Measurements from ENCODE around the gene E4F1. TPM values are rescaled to one million over a fixed set of nuclear protein-coding genes. Genes with fewer than 3 reads are reported as not detected.
"Not testable (repeated sequence)": the region's sequence is repeated elsewhere in the genome, so short reads cannot be mapped to it uniquely, and the experiment has no call there.

The E4F1 gene
- total RNA-seq, 6 experiments from 2014 or later, result 8.9 to 11.3 (median 10.4) TPM

DNA sequence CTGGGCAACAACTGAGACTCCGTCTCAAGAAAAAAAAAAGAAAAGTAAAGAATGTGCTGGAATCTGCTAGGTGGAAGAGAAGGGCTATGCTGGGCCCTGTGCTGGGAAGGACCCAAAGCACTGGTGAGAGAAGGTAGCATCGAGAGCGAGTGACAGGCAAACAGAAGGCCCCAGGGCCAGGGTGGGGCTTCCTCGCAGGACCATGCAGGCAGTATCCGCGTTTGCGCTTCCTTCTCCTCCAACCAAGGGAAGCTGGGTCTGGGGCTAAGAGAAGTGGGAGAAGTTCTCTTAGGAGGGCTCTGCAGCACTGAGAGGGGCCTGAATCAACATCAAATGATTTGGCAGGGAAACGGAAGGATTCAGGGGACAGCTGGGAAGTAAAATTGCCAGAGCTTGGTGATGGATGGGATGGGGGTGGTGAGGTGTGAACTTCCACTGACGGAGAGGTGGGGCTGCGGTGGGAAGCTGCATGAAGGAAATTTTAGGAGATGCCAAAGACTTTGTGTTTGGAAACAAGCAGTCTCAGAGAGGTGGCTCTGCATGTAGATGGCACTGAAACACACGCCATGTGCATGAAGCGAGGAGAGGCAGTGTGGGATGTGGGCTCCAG lies 33.2 kb downstream of the E4F1 start:
- Histone ChIP-seq H3K4me3 (no peak overlapping the region), H3K36me3 (peaks cover 4 to 78% (median 28%) of the 10 kb centered on the region in 4 donors), H3K4me1 (peaks cover 0 to 24% (median 5%) of the 10 kb centered on the region in 4 donors), H3K9me3 (no peaks in the 10 kb centered on the region), H3K27me3 (no peaks in the 10 kb centered on the region), H3K27ac (no peak overlapping the region)
- ATAC-seq, result no peak
- TF ChIP-seq, protein P1, sequence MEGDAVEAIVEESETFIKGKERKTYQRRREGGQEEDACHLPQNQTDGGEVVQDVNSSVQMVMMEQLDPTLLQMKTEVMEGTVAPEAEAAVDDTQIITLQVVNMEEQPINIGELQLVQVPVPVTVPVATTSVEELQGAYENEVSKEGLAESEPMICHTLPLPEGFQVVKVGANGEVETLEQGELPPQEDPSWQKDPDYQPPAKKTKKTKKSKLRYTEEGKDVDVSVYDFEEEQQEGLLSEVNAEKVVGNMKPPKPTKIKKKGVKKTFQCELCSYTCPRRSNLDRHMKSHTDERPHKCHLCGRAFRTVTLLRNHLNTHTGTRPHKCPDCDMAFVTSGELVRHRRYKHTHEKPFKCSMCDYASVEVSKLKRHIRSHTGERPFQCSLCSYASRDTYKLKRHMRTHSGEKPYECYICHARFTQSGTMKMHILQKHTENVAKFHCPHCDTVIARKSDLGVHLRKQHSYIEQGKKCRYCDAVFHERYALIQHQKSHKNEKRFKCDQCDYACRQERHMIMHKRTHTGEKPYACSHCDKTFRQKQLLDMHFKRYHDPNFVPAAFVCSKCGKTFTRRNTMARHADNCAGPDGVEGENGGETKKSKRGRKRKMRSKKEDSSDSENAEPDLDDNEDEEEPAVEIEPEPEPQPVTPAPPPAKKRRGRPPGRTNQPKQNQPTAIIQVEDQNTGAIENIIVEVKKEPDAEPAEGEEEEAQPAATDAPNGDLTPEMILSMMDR (IDR thresholded peaks at IDR 0.05), result no peak
- TF ChIP-seq POLR2A (IDR thresholded peaks at IDR 0.05), result no peak
- intact Hi-C loops (cut with DNase I), result no loop called here
- no peak for DNase-seq
- WGBS (ENCODE audit: insufficient coverage, low coverage, low lambda C conversion rate, missing lambda C conversion rate), result 94% methylated on average over 12 of the region's 12 CpGs

DNA sequence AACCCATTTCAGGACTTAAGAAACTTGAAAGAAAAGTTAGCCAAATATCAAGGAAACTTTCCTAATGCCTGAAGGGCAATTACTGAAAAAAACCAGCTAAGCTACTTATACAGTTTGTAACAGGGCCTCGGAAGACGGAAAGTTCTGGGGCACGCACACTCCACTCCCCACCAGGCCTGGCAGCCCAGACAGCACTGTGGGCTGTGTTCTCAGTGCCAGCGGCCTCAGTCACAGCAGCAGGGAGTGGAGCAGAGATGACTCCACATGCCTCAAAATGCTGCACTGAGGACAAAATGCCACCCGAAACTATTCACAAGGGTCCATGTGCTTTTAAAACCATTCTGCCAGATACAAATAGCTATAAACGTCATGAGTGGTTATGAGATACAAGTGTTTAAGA lies 34.3 kb downstream of the E4F1 start:
- ATAC-seq (no peak), DNase-seq (no peak)
- Histone ChIP-seq H3K27me3 (no peaks in the 10 kb centered on the region), H3K9me3 (no peaks in the 10 kb centered on the region), H3K27ac (no peak overlapping the region), H3K36me3 (peaks cover 4 to 89% (median 38%) of the 10 kb centered on the region in 4 donors), H3K4me3 (no peak overlapping the region), H3K4me1 (peaks cover 0 to 13% (median 0%) of the 10 kb centered on the region in 4 donors)
- WGBS (ENCODE audit: insufficient coverage, low coverage, low lambda C conversion rate, missing lambda C conversion rate), result 83% methylated on average over 2 of the region's 6 CpGs
- no peak for TF ChIP-seq POLR2A (IDR thresholded peaks at IDR 0.05)
- TF ChIP-seq, protein P1 (IDR thresholded peaks at IDR 0.05), result no peak
- intact Hi-C loops (cut with DNase I), result no loop called here

DNA sequence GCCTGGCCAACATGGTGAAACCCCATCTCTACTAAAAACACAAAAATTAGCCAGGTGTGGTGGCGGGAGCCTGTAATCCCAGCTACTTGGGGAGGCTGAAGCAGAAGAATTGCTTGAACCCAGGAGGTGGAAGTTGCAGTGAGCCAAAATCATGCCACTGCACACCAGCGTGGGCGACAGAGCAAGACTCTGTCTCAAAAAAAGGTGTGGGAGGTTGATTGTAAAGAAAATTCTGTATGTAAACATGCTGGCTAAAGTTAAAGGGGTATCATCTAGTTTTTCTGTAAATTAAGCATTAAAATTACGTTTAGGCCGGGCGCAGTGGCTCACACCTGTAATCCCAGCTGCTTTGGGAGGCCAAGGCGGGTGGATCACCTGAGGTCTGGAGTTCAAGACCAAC lies 35.1 kb downstream of the E4F1 start:
- WGBS (ENCODE audit: insufficient coverage, low coverage, low lambda C conversion rate, missing lambda C conversion rate), result 92% methylated on average over 7 of the region's 7 CpGs
- H3K27me3 ChIP-seq; DNase-seq; intact Hi-C loops (cut with DNase I); H3K4me1 ChIP-seq; ATAC-seq; H3K9me3 ChIP-seq; H3K4me3 ChIP-seq; H3K27ac ChIP-seq: not testable (repeated sequence)
- peaks cover 4 to 97% (median 39%) of the 10 kb centered on the region in 4 donors for H3K36me3 ChIP-seq

DNA sequence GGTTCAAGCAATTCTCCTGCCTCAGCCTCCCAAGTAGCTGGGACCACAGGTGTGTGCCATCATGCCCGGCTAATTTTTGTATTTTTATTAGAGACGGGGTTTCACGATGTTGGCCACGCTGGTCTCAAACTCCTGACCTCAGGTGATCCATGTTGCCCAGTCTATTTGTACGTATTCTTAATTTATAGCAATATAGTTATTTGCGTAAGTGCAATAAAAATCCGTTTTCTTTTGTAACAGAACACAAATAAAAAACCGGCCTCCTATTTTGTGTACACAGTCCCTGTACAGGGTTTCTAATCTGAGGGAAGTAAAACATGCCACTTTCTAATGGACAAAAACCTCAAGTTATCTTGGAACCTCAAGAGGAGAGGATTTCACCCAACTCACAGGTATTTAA lies 36.9 kb downstream of the E4F1 start:
- H3K4me3 ChIP-seq, result no peak overlapping the region
- H3K27me3 ChIP-seq, result no peaks in the 10 kb centered on the region
- DNase-seq (no peak), ATAC-seq (no peak)
- peaks cover under 1 to 88% (median 34%) of the 10 kb centered on the region in 4 donors for H3K36me3 ChIP-seq
- TF ChIP-seq POLR2A (IDR thresholded peaks at IDR 0.05), result no peak
- TF ChIP-seq, protein P1 (IDR thresholded peaks at IDR 0.05), result no peak
- WGBS (ENCODE audit: insufficient coverage, low coverage, low lambda C conversion rate, missing lambda C conversion rate), result 91% methylated on average over 7 of the region's 8 CpGs
- H3K9me3 ChIP-seq, result no peaks in the 10 kb centered on the region
- intact Hi-C loops (cut with DNase I), result no loop called here
- H3K4me1 ChIP-seq, result peaks cover 0 to 2% (median 0%) of the 10 kb centered on the region in 4 donors
- H3K27ac ChIP-seq, result no peak overlapping the region

DNA sequence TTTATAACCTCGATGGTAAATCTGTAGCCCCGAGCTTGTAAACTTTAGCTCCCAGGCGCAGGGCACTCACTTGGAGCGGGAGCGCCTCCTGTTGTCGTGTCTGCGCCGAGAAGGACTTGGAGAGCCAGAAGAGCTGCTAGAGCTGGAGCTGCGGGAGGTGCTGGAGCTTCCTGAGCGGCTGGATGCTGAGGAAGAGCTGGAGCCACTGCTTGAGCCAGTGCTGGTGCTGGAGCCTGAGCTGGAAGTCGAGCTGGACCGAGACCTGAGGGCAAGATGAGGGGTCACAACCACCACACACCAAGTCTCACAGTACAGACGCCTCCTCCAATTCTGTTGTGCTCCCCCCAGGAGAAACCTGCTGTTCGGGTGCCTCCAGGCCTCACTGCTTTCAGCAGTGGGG lies 39.6 kb downstream of the E4F1 start:
- DNase-seq; ATAC-seq; intact Hi-C loops (cut with DNase I): not testable (repeated sequence)

DNA sequence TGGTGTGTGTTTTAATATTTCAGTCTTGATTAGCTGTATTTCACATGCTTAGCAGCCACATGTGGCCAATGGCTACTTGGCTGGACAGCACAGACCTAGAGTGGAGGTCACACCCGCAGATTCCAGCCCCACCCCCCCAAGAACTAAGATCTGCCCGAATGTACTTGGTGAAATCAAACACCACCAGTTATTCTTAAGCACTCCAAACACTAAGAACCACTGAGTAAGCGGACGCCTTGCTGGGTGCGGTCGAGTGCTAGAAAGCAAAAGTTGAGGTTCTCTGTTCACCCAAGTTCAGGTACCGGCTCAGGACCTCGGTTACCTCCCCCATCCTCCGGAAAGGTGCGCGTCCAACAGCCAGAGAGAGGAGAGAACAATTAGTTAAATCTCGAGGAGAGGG lies 43.5 kb downstream of the E4F1 start:
- Histone ChIP-seq H3K4me3 (peak overlapping the region; percentile 89 to 99 (median 97)), H3K4me1 (peaks cover 0 to 14% (median 6%) of the 10 kb centered on the region in 4 donors), H3K36me3 (peaks cover 0 to 21% (median 9%) of the 10 kb centered on the region in 4 donors)
- H3K27ac ChIP-seq; H3K27me3 ChIP-seq; ATAC-seq; H3K9me3 ChIP-seq; DNase-seq; intact Hi-C loops (cut with DNase I): not testable (repeated sequence)
- 17% methylated on average over 6 of the region's 12 CpGs for WGBS (ENCODE audit: insufficient coverage, low coverage, low lambda C conversion rate, missing lambda C conversion rate)

More for the DNA sequence above, 39.6 kb downstream of the E4F1 start:
- WGBS (ENCODE audit: insufficient coverage, low coverage, low lambda C conversion rate, missing lambda C conversion rate), result 71% methylated on average over 13 of the region's 14 CpGs
- not testable (repeated sequence) for H3K27ac ChIP-seq, H3K27me3 ChIP-seq, H3K4me3 ChIP-seq, H3K9me3 ChIP-seq
- H3K36me3 ChIP-seq, result peaks cover 0 to 60% (median 22%) of the 10 kb centered on the region in 4 donors
- H3K4me1 ChIP-seq, result peaks cover 0 to 12% (median 2%) of the 10 kb centered on the region in 4 donors

DNA sequence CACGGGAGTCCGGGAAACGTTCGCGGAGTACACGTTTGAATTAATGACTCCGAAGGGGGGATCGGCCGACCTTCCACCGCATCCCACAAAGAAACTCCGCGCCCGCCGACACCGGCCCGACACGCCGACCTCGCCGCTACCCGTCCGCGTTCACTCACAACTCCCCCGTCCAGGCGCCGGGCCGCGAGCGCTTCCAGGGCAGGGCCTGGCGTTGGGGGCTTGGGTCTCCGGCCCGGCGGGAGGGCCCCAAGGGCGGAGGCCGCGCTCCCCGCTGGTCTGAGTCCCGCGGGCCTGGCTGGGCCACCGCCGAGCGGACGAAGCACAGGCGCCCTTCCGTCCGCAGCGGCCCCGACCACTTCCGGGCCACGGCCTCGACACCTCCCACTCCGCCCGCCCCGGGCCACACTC lies 44.1 kb downstream of the E4F1 start:
- H3K4me3 ChIP-seq, result peak overlapping the region; percentile 89 to 99 (median 97)
- DNase-seq; H3K27me3 ChIP-seq; intact Hi-C loops (cut with DNase I); H3K9me3 ChIP-seq: not testable (repeated sequence)
- WGBS (ENCODE audit: insufficient coverage, low coverage, low lambda C conversion rate, missing lambda C conversion rate), result 0% methylated on average over 18 of the region's 54 CpGs
- peak overlapping the region; percentile 75 to 99 (median 97) for H3K27ac ChIP-seq
- peaks cover 0 to 14% (median 6%) of the 10 kb centered on the region in 4 donors for H3K4me1 ChIP-seq
- peak; percentile 79 to 86 (median 82) for ATAC-seq
- H3K36me3 ChIP-seq, result peaks cover 0 to 15% (median 3%) of the 10 kb centered on the region in 4 donors
